Upper lobe of left lung (tissue), 4 donors: ENCODE data around the gene CPNE5.

ENCODE experiments used
- EP300 ChIP-seq, 4 donors: sonication (generic); formaldehyde crosslinking; IDR thresholded peaks; one replicate each; pipeline ENCODE4 v1.5.1; 2017; ENCODE audit warnings: antibody characterized with exemption in 4 of 4, control low read depth in 2 of 4
- POLR2A ChIP-seq, 4 donors: fragments of 450-650 bp; IDR thresholded peaks; one replicate each; pipeline ENCODE4 v1.5.1; 2016 to 2017; ENCODE audit warnings: antibody characterized with exemption in 4 of 4, mild to moderate bottlenecking in 2 of 4
- TF ChIP-seq, protein P1 (sequence below), 6 experiments: fragments of 450-650 bp in 4 of 6; fragments of 200-600 bp in 2 of 6; sonication (generic) in 2 of 6; IDR thresholded peaks; one replicate each; pipeline ENCODE4 v1.5.1; 2016 to 2019; ENCODE audit warnings: antibody characterized with exemption in 6 of 6

DNA sequence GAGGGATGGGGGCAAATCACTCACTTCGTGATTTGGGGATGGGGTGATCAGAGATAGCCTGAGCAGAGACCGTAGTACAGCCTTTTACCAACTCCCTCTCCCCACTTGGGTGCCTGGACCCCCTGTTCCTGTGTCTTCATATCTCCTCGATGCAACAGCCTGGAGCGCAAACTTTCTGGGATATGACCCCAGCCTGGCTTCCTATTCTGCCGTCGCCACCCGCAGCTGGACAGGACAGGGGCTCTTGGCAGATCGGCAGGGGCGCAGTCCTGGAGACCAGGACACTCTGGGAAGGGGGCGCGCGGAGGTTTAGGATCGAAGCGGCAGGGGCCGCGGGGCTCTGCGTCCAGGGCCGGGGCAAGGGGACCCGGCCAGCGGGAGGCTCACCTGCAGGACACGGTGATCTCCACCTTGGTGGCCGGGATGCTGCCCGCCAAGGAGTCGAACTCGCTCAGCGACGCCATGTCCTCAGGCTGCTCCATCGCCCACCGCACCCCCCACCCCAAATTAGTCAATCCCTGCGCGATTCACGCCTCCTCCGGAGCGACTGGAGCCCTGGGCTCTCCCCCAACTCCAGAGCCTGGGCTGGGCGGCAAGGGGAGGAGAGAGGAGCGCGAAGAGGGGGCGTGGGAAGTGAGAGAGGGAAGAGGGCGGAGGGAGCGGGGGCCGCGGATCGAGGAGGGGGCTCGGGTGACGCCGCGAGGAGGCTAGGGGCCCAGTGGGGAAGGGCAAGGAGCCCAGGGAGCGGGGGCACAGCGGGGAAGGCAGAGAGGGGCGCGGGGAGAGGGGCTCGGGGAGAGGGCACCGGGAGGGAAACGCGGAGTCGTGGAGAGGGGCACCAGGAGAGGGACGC lies at the start of gene CPNE5:
- TF ChIP-seq, protein P1, sequence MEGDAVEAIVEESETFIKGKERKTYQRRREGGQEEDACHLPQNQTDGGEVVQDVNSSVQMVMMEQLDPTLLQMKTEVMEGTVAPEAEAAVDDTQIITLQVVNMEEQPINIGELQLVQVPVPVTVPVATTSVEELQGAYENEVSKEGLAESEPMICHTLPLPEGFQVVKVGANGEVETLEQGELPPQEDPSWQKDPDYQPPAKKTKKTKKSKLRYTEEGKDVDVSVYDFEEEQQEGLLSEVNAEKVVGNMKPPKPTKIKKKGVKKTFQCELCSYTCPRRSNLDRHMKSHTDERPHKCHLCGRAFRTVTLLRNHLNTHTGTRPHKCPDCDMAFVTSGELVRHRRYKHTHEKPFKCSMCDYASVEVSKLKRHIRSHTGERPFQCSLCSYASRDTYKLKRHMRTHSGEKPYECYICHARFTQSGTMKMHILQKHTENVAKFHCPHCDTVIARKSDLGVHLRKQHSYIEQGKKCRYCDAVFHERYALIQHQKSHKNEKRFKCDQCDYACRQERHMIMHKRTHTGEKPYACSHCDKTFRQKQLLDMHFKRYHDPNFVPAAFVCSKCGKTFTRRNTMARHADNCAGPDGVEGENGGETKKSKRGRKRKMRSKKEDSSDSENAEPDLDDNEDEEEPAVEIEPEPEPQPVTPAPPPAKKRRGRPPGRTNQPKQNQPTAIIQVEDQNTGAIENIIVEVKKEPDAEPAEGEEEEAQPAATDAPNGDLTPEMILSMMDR (IDR thresholded peaks at IDR 0.05) = no peak
- TF ChIP-seq POLR2A (IDR thresholded peaks at IDR 0.05) (no peak), EP300 (IDR thresholded peaks at IDR 0.05) (no peak)
